Suprapubic skin (tissue), 4 donors: ENCODE results near the gene HERPUD1. TPM values are rescaled to one million over a fixed set of nuclear protein-coding genes. Genes with fewer than 3 reads are reported as not detected.

Experiments
- DNase-seq, 2 donors: peaks; one replicate each; pipeline ENCODE4 v3.0.0-alpha.2; 2019; ENCODE audit warnings: low spot score in 2 of 2
- H3K27ac ChIP-seq: fragments of 200-600 bp; sonication (generic); one replicate; pipeline ENCODE4 v1.5.1; 2019
- H3K27me3 ChIP-seq: fragments of 200-600 bp; sonication (generic); one replicate; pipeline ENCODE4 v1.5.1; 2019
- H3K36me3 ChIP-seq: fragments of 200-600 bp; sonication (generic); one replicate; pipeline ENCODE4 v1.5.1; 2019
- H3K4me1 ChIP-seq: fragments of 200-600 bp; sonication (generic); one replicate; pipeline ENCODE4 v1.5.1; 2019
- H3K4me3 ChIP-seq: fragments of 200-600 bp; sonication (generic); one replicate; pipeline ENCODE4 v1.5.1; 2019; ENCODE audit warnings: mild to moderate bottlenecking
- H3K9me3 ChIP-seq: fragments of 200-600 bp; sonication (generic); one replicate; pipeline ENCODE4 v1.5.1; 2019
- CTCF ChIP-seq, 2 donors: fragments of 200-600 bp in 1 of 2; fragments of 450-650 bp in 1 of 2; sonication (generic) in 1 of 2; IDR thresholded peaks; one replicate each; pipeline ENCODE4 v1.5.1; 2016 to 2019; ENCODE audit warnings: antibody characterized with exemption in 2 of 2, mild to moderate bottlenecking in 1 of 2, moderate library complexity in 1 of 2
- EP300 ChIP-seq: sonication (generic); formaldehyde crosslinking; IDR thresholded peaks from one replicate; pipeline ENCODE4 v1.6.1; 2017; ENCODE audit warnings: antibody characterized with exemption
- POLR2A ChIP-seq, 2 donors: fragments of 450-650 bp; IDR thresholded peaks; one replicate each; pipeline ENCODE4 v1.6.1; 2017; ENCODE audit warnings: antibody characterized with exemption in 2 of 2, mild to moderate bottlenecking in 2 of 2, moderate library complexity in 2 of 2
- POLR2AphosphoS5 ChIP-seq, 3 donors: sonication (generic); formaldehyde crosslinking; IDR thresholded peaks; one replicate each; pipeline ENCODE4 v1.6.1; 2017; ENCODE audit warnings: antibody characterized with exemption in 3 of 3
- WGBS: methylation state at CpG from one replicate; pipeline ENCODE4 v1.1.5; 2018; 5-methylcytosine and 5-hydroxymethylcytosine counted together
- total RNA-seq, 4 donors: library from RNA; depleted of rRNA; stranded (reverse); fragments of >200 nt; gene quantifications; one replicate each; pipeline ENCODE4 v1.1.0, GENCODE V29; 2016

Gene HERPUD1
- total RNA-seq, 4 donors from 2014 or later, result 146 to 246 (median 160) TPM

GRCh38 chr16:56994311-56994710 lies 62.4 kb downstream of the HERPUD1 start:
- WGBS, result 57% methylated on average over 5 of the region's 5 CpGs
- H3K27me3 ChIP-seq, result no peaks in the 10 kb centered on the region
- no peak overlapping the region for H3K27ac ChIP-seq
- TF ChIP-seq CTCF (IDR thresholded peaks at IDR 0.05), result no peak
- TF ChIP-seq EP300, result no peak
- no peak for TF ChIP-seq POLR2AphosphoS5 (IDR thresholded peaks at IDR 0.05)
- TF ChIP-seq POLR2A (IDR thresholded peaks at IDR 0.05), result no peak
- DNase-seq, result peak in 1 of 2 donors; percentile 30
- no peaks in the 10 kb centered on the region for H3K36me3 ChIP-seq
- no peak overlapping the region for H3K4me3 ChIP-seq
- H3K9me3 ChIP-seq, result no peaks in the 10 kb centered on the region
- H3K4me1 ChIP-seq, result peaks cover 52% of the 10 kb centered on the region

Other genes with a start within 250 kb of the HERPUD1 start
- gene MT1X, start 249.7 kb upstream of the HERPUD1 start, total RNA-seq, result 1,000 to 10,000 TPM; 2,588 to 6,426 (median 4,304) TPM
- 10 to 100 TPM; 27.9 to 56.6 (median 44.1) TPM for gene NUP93, start 202.0 kb upstream of the HERPUD1 start, total RNA-seq
- gene SLC12A3, start 66.9 kb upstream of the HERPUD1 start, total RNA-seq, result under 1 TPM in 1 of 4 donors, not detected in 3; 0.13 TPM
- gene CETP, start 29.8 kb downstream of the HERPUD1 start, total RNA-seq, result 1 to 10 TPM in 1 of 4 donors, under 1 TPM in 1, not detected in 2; 0.72 to 1.7 TPM
- gene NLRC5, start 57.4 kb downstream of the HERPUD1 start, total RNA-seq, result 100 to 1,000 TPM in 1 of 4 donors, 10 to 100 TPM in 3; 36.9 to 133 (median 54.4) TPM
- 10 to 100 TPM; 12.7 to 23.1 (median 15.7) TPM for gene CPNE2, start 160.4 kb downstream of the HERPUD1 start, total RNA-seq